ENCODE data around the gene ACSS2. TPM values are rescaled to one million over a fixed set of nuclear protein-coding genes. Genes with fewer than 3 reads are reported as not detected.

The ACSS2 gene
- total and polyA plus RNA-seq, 7 experiments from 2014 or later: 14.6 to 51.7 (median 37.5) TPM

DNA sequence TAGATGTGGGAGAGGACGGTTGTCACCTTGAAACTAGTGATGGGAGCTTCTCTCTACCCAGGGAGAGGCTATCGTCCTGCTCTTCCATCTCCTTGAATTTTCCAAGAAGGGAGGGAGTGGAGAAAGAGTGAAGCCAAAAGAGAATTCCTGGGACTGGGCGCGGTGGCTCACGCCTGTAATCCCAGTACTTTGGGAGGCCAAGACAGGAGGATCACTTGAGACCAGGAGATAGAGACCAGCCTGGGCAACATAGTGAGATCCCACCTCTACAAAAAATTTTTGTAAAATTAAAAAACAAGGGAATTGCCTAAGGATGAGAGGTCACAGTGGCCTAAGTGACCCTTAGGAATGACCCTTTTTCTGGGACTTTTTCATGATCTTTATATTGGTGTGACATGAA is 88.1 kb downstream of the ACSS2 start:
- Histone ChIP-seq H3K4me1 (ENCODE audit: control insufficient read depth in 2 of 2, insufficient read depth in 2 of 2, low read length in 2 of 2) (no peaks in the 10 kb centered on the region), H3K9me3 (ENCODE audit: control insufficient read depth in 2 of 3, low read length in 3 of 3) (no peaks in the 10 kb centered on the region), H3K27ac (ENCODE audit: low read depth, low read length) (no peak overlapping the region), H3K4me3 (ENCODE audit: low read length) (no peak overlapping the region), H3K27me3 (ENCODE audit: control insufficient read depth in 2 of 2, insufficient read depth in 2 of 2, low read length in 2 of 2) (no peaks in the 10 kb centered on the region), H3K36me3 (ENCODE audit: control insufficient read depth in 2 of 3, insufficient read depth in 3 of 3, low read length in 3 of 3) (no peaks in the 10 kb centered on the region)
- no peak for DNase-seq
- intact Hi-C loops (cut with micrococcal nuclease): no loop called here
- H3K9me3 Mint-ChIP-seq: no peaks in the 10 kb centered on the region
- H3K27ac Mint-ChIP-seq: peak overlapping the region in 1 of 9 donors; percentile 57
- peaks cover 0 to 6% (median 4%) of the 10 kb centered on the region in 7 donors for H3K4me1 Mint-ChIP-seq
- POLR2A ChIA-PET: no interaction called here
- peaks cover 0 to 9% (median 0%) of the 10 kb centered on the region in 5 donors for H3K27me3 Mint-ChIP-seq
- no peak overlapping the region for H3K4me3 Mint-ChIP-seq
- CTCF ChIA-PET: no interaction called here
- no peak for ATAC-seq
- no peaks in the 10 kb centered on the region for H3K36me3 Mint-ChIP-seq

- no peak for DNase-seq
- Mint-ChIP-seq H3K9me3 (no peaks in the 10 kb centered on the region), H3K36me3 (no peaks in the 10 kb centered on the region), H3K27me3 (peaks cover 0 to 9% (median 0%) of the 10 kb centered on the region in 5 donors), H3K4me3 (no peak overlapping the region), H3K4me1 (peaks cover 0 to 6% (median 4%) of the 10 kb centered on the region in 7 donors), H3K27ac (no peak overlapping the region)
- no peak for ATAC-seq
- CTCF ChIA-PET: no interaction called here
- Histone ChIP-seq H3K9me3 (ENCODE audit: control insufficient read depth in 2 of 3, low read length in 3 of 3) (no peaks in the 10 kb centered on the region), H3K27ac (ENCODE audit: low read depth, low read length) (no peak overlapping the region), H3K4me1 (ENCODE audit: control insufficient read depth in 2 of 2, insufficient read depth in 2 of 2, low read length in 2 of 2) (no peaks in the 10 kb centered on the region), H3K27me3 (ENCODE audit: control insufficient read depth in 2 of 2, insufficient read depth in 2 of 2, low read length in 2 of 2) (no peaks in the 10 kb centered on the region), H3K36me3 (ENCODE audit: control insufficient read depth in 2 of 3, insufficient read depth in 3 of 3, low read length in 3 of 3) (no peaks in the 10 kb centered on the region), H3K4me3 (ENCODE audit: low read length) (no peak overlapping the region)
- POLR2A ChIA-PET: no interaction called here
- intact Hi-C loops (cut with micrococcal nuclease): no loop called here
Measured at GRCh38 chr20:34965051-34965450, 88.6 kb downstream of the ACSS2 start.

GRCh38 chr20:34967421-34967820 is 91.0 kb downstream of the ACSS2 start:
- Histone ChIP-seq H3K9me3 (ENCODE audit: control insufficient read depth in 2 of 3, low read length in 3 of 3) (no peaks in the 10 kb centered on the region), H3K27ac (ENCODE audit: low read depth, low read length) (no peak overlapping the region), H3K27me3 (ENCODE audit: control insufficient read depth in 2 of 2, insufficient read depth in 2 of 2, low read length in 2 of 2) (no peaks in the 10 kb centered on the region), H3K4me1 (ENCODE audit: control insufficient read depth in 2 of 2, insufficient read depth in 2 of 2, low read length in 2 of 2) (no peaks in the 10 kb centered on the region), H3K36me3 (ENCODE audit: control insufficient read depth in 2 of 3, insufficient read depth in 3 of 3, low read length in 3 of 3) (no peaks in the 10 kb centered on the region), H3K4me3 (ENCODE audit: low read length) (no peak overlapping the region)
- H3K36me3 Mint-ChIP-seq: no peaks in the 10 kb centered on the region
- ATAC-seq: no peak
- H3K27me3 Mint-ChIP-seq: peaks cover 0 to 9% (median 0%) of the 10 kb centered on the region in 5 donors
- H3K4me3 Mint-ChIP-seq: no peak overlapping the region
- H3K9me3 Mint-ChIP-seq: no peaks in the 10 kb centered on the region
- ChIA-PET POLR2A (interaction anchor here (0.9 kb wide), 1 partner anchor 11 kb away, joined by 4 read pairs; no protein-coding TSS in a partner anchor), CTCF (interaction anchor here (0.5 to 0.7 kb wide), 2 partner anchors 21 to 32 kb away, joined by 3 to 5 read pairs; no protein-coding TSS in a partner anchor)
- H3K4me1 Mint-ChIP-seq: no peaks in the 10 kb centered on the region
- DNase-seq: no peak
- H3K27ac Mint-ChIP-seq: no peak overlapping the region
- intact Hi-C loops (cut with micrococcal nuclease): no loop called here

GRCh38 chr20:34968042-34968775 is 91.8 kb downstream of the ACSS2 start:
- H3K4me1 ChIP-seq (ENCODE audit: control insufficient read depth in 2 of 2, insufficient read depth in 2 of 2, low read length in 2 of 2): no peaks in the 10 kb centered on the region
- no peak overlapping the region for H3K4me3 ChIP-seq (ENCODE audit: low read length)
- Mint-ChIP-seq H3K36me3 (no peaks in the 10 kb centered on the region), H3K4me3 (no peak overlapping the region), H3K4me1 (no peaks in the 10 kb centered on the region), H3K9me3 (no peaks in the 10 kb centered on the region), H3K27ac (no peak overlapping the region), H3K27me3 (peaks cover 0 to 9% (median 0%) of the 10 kb centered on the region in 5 donors)
- intact Hi-C loops (cut with micrococcal nuclease): no loop called here
- no peaks in the 10 kb centered on the region for H3K27me3 ChIP-seq (ENCODE audit: control insufficient read depth in 2 of 2, insufficient read depth in 2 of 2, low read length in 2 of 2)
- no peak for ATAC-seq
- no peaks in the 10 kb centered on the region for H3K36me3 ChIP-seq (ENCODE audit: control insufficient read depth in 2 of 3, insufficient read depth in 3 of 3, low read length in 3 of 3)
- CTCF ChIA-PET: interaction anchor here (0.5 kb wide), 1 partner anchor 21 kb away, joined by 5 read pairs; no protein-coding TSS in a partner anchor
- POLR2A ChIA-PET: interaction anchor here (0.9 kb wide), 1 partner anchor 11 kb away, joined by 4 read pairs; no protein-coding TSS in a partner anchor
- DNase-seq: no peak
- no peaks in the 10 kb centered on the region for H3K9me3 ChIP-seq (ENCODE audit: control insufficient read depth in 2 of 3, low read length in 3 of 3)
- no peak overlapping the region for H3K27ac ChIP-seq (ENCODE audit: low read depth, low read length)

DNA sequence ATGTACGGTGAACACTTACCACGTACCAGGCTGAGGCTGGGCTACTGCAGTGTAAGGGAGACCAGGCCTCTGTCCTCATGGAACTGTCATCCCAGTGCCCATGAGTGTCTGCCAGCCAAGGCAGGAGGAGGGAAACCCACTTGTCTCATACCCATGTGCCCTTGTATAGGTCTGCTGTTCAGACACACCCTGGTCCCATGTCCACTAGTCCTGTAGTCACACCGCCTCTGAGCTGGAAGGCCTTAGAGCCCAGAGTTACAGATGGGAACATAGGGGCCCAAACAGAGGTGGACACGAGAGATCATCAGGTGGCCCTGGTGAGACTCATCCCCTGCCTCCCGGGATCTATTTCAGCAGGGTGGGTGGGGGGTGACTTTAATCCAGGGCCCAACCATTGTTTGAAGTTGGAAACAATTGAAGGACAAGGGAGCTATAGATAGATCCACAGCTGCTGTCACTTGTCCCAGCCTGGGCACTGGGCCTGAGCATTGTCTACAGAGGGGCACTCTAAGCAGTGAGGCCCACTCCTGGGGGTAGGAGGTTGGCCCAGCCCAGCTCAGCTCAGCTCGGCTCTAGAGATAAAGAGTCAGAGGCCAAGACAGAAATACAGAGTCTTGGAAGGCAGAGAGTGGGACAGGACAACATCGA is 93.9 kb downstream of the ACSS2 start:
- DNase-seq (no peak), ATAC-seq (no peak)
- Histone ChIP-seq H3K9me3 (ENCODE audit: control insufficient read depth in 2 of 3, low read length in 3 of 3) (no peaks in the 10 kb centered on the region), H3K27ac (ENCODE audit: low read depth, low read length) (no peak overlapping the region), H3K4me1 (ENCODE audit: control insufficient read depth in 2 of 2, insufficient read depth in 2 of 2, low read length in 2 of 2) (no peaks in the 10 kb centered on the region), H3K36me3 (ENCODE audit: control insufficient read depth in 2 of 3, insufficient read depth in 3 of 3, low read length in 3 of 3) (no peaks in the 10 kb centered on the region), H3K4me3 (ENCODE audit: low read length) (no peak overlapping the region), H3K27me3 (ENCODE audit: control insufficient read depth in 2 of 2, insufficient read depth in 2 of 2, low read length in 2 of 2) (no peaks in the 10 kb centered on the region)
- Mint-ChIP-seq H3K4me1 (no peaks in the 10 kb centered on the region), H3K36me3 (no peaks in the 10 kb centered on the region), H3K9me3 (no peaks in the 10 kb centered on the region), H3K4me3 (no peak overlapping the region), H3K27me3 (peaks cover 0 to 4% (median 2%) of the 10 kb centered on the region in 5 donors), H3K27ac (no peak overlapping the region)
- intact Hi-C loops (cut with micrococcal nuclease): no loop called here
- CTCF ChIA-PET: interaction anchor here (0.6 kb wide), 1 partner anchor 205 kb away, joined by 3 read pairs; no protein-coding TSS in a partner anchor
- POLR2A ChIA-PET: no interaction called here

GRCh38 chr20:34970846-34971560 is 94.6 kb downstream of the ACSS2 start:
- no peaks in the 10 kb centered on the region for H3K4me1 Mint-ChIP-seq
- no peak overlapping the region for H3K4me3 ChIP-seq (ENCODE audit: low read length)
- no peak overlapping the region for H3K4me3 Mint-ChIP-seq
- no peak overlapping the region for H3K27ac ChIP-seq (ENCODE audit: low read depth, low read length)
- DNase-seq (no peak), ATAC-seq (no peak)
- POLR2A ChIA-PET: no interaction called here
- no peaks in the 10 kb centered on the region for H3K36me3 Mint-ChIP-seq
- no peaks in the 10 kb centered on the region for H3K27me3 ChIP-seq (ENCODE audit: control insufficient read depth in 2 of 2, insufficient read depth in 2 of 2, low read length in 2 of 2)
- H3K9me3 Mint-ChIP-seq: no peaks in the 10 kb centered on the region
- no peaks in the 10 kb centered on the region for H3K9me3 ChIP-seq (ENCODE audit: control insufficient read depth in 2 of 3, low read length in 3 of 3)
- peaks cover 0 to 6% (median 2%) of the 10 kb centered on the region in 5 donors for H3K27me3 Mint-ChIP-seq
- no peak overlapping the region for H3K27ac Mint-ChIP-seq
- CTCF ChIA-PET: interaction anchor here (0.6 kb wide), 1 partner anchor 206 kb away, joined by 3 read pairs; no protein-coding TSS in a partner anchor
- no peaks in the 10 kb centered on the region for H3K36me3 ChIP-seq (ENCODE audit: control insufficient read depth in 2 of 3, insufficient read depth in 3 of 3, low read length in 3 of 3)
- no peaks in the 10 kb centered on the region for H3K4me1 ChIP-seq (ENCODE audit: control insufficient read depth in 2 of 2, insufficient read depth in 2 of 2, low read length in 2 of 2)
- intact Hi-C loops (cut with micrococcal nuclease): no loop called here
